ENCODE results near the gene XYLT1. TPM values are rescaled to one million over a fixed set of nuclear protein-coding genes. Genes with fewer than 3 reads are reported as not detected.

The XYLT1 gene
- total RNA-seq, 1 donor from 2014 or later = 59.1 TPM

DNA sequence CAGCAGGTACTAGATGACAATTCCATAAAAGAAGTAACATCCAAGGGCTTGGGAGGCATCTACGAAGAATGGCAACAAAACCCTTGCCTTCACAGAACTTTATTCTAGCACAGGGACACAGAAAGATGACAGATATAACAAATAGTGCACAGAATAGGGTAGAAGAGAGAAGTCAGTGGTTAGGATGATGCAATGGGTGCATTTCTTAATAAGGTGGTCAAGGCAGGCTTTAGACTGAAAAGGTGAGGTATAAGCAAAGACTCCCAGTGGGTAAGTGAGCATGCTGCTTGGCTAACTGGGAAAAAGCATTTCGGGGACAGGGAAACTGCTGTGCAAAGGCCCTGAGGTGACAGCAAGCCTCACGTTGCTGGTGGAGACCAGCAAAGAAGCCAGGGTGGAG, 175.9 kb downstream of the XYLT1 start:
- DNase-seq (ENCODE audit: low spot score) = no peak

GRCh38 chr16:17293813-17294558, 176.8 kb downstream of the XYLT1 start:
- DNase-seq (ENCODE audit: low spot score) = no peak

DNA sequence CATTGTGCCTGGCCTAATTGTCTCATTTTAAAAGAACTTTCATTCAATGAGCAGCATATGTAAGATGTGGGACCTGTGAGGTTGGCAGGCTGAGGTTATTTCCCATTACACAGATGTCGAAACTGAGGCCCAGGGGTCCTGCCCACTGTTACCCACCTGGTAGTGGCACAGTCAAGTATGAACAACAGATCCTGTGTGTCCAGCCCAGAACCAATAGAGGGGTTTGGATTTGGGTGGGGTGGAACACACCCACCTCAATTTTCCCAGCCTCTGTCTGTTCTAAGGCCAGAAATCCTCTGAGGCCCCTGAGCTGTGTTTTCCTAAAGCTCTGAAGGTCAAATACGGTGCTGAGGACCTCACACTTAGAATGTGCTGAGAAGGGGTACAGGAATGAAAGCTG, 179.5 kb downstream of the XYLT1 start:
- DNase-seq (ENCODE audit: low spot score) = no peak

DNA sequence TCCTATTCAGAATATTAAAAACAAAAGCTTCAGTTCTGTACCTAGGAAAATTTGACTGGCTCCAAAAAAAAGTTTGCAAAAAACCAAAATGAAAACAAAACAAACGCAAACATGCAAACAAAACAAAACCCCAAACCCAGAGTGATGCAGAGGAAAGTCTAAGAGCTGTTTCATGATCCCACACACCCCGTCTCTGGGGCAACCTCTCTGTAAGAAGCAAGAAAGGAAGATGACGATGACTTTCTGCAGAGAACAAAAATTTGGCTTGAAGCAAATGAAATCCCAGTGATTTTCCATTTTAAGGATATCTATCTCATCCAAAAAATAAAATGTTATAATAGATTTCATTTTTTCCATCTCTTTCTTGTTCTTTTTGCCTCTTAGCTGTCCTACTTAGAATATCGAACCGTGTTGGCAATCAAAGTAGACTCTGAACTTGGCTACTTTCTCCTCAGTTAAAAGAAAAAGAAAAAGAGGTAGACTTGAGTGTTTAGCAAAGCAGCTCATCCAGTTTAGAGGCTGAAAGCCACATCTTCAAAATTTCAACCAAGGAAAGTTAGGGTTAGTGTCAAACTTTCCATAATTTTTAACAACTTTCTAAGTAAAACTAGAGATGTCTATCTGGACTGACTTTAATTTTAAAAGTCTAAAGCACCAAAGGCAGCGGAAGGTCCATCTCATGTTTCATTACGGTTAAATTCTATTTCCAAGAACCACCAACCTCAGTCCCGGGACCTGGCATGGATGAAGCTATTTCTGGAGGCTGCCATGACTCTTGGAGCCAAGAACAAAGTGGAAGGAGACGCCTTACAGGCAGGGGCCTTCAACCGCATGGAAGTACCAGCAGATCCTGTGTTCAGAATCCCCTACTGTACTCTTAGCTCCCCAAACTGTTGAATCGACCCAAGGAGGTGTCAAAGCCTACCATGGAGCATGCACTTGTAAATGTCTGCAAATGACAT, 180.8 kb downstream of the XYLT1 start:
- no peak for DNase-seq (ENCODE audit: low spot score)

GRCh38 chr16:17289050-17289449, 181.7 kb downstream of the XYLT1 start:
- no peak for DNase-seq (ENCODE audit: low spot score)

- no peak for DNase-seq (ENCODE audit: low spot score)
Measured at GRCh38 chr16:17287166-17287800, 183.5 kb downstream of the XYLT1 start.

DNA sequence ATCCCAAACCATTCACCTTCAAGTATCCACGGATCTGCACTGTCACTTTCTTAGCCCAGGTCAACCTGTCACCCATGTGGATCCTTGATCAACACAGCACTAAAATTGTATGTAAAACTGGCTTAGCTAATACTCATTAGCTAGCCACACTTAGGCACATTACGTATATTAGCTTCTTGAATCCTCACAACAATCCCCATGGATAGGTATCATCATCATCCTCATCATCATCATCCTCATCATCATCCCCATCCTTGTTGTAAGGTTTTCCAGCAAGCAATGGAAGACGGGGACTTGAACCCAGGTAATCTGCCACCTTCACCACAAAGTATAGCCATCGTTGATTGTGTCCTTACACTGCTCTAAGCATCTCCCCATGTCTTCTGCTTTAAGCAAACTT, 184.3 kb downstream of the XYLT1 start:
- DNase-seq (ENCODE audit: low spot score) = no peak

- DNase-seq (ENCODE audit: low spot score) = no peak
Measured at GRCh38 chr16:17283016-17283415, 187.7 kb downstream of the XYLT1 start.

DNA sequence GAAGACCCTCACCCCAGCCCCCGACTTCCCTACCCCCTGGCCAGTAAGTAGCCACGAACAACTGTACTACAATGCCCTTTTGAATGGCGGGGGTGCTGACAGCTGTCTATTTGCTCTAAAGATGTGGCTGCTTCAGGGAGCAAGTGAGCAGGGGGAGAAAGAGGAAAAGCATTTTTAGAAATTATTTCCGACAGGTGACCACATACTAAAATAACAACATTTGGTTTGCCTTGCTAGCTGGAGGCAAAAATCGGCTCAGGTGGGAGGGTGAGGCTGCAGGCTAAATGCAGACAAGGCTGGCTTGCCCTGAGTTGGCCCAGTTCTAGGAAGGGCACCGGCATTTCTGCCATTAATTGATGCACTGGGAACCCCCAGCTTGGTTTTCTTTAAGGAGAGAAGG, 188.5 kb downstream of the XYLT1 start:
- DNase-seq (ENCODE audit: low spot score) = no peak

DNA sequence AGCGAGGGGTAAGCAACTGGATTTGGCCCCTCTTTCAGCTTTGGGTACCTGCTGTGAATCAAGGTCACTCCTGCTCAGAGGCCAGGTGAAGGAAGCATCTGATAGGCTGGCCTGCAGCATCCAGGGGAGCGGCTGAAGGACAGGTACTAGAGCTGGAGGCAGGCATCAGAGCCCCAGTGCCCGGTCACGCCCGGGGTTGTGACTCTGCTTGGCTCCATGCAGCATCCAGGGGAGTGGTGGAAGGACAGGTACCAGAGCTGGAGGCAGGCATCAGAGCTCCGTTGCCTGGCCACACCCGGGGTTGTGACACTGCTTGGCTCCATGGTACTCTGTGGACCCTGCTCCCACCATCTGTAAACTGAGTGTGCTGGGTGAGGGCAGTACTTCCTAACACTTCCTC, 189.7 kb downstream of the XYLT1 start:
- no peak for DNase-seq (ENCODE audit: low spot score)

GRCh38 chr16:17278988-17279387, 191.8 kb downstream of the XYLT1 start:
- no peak for DNase-seq (ENCODE audit: low spot score)

DNA sequence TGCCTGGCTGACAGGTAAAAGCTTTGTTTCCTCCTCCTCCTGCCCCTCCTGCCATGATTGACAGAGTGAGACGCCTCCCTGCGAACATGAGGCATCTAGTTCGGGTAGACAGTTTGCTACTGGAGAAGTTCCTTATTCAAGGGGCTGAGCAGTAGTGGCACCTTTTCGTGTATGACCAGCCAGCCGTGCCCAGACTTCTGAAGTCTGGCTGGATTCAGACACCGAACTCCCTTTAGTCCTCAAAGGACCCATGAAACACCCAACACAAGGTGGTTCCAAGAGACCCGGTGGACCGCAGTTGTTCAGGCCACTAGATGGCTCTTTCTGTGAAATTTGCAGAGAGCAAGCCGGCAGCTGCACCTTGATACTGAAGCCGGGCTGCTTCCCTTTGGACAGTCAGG, 192.8 kb downstream of the XYLT1 start:
- DNase-seq (ENCODE audit: low spot score) = no peak

GRCh38 chr16:17276610-17277009, 194.2 kb downstream of the XYLT1 start:
- DNase-seq (ENCODE audit: low spot score) = no peak

DNA sequence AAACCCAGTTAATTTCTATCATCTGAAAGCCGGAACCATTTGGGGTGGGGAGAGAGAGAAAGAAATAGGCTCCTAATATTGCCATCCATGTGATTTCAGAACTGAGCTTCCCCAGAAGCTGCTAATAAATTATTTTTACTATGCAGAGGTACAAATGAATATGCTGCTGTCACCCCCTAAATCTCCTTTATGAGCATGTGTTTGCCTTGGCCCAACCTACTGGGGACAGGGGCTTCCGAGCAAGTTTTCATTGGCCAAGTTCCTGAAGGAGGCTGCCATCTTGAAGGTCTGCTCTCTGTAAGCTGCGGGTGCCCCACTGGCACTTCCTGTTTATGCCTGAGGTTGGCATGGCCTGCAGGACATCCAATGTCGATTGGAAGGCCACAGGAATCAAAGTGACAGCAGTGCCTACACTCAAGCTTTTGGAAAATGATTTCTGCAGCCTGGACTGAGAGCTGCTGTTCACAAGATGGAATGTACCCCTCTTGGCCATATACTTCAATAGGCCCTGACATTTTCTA, 194.7 kb downstream of the XYLT1 start:
- DNase-seq (ENCODE audit: low spot score) = no peak

DNA sequence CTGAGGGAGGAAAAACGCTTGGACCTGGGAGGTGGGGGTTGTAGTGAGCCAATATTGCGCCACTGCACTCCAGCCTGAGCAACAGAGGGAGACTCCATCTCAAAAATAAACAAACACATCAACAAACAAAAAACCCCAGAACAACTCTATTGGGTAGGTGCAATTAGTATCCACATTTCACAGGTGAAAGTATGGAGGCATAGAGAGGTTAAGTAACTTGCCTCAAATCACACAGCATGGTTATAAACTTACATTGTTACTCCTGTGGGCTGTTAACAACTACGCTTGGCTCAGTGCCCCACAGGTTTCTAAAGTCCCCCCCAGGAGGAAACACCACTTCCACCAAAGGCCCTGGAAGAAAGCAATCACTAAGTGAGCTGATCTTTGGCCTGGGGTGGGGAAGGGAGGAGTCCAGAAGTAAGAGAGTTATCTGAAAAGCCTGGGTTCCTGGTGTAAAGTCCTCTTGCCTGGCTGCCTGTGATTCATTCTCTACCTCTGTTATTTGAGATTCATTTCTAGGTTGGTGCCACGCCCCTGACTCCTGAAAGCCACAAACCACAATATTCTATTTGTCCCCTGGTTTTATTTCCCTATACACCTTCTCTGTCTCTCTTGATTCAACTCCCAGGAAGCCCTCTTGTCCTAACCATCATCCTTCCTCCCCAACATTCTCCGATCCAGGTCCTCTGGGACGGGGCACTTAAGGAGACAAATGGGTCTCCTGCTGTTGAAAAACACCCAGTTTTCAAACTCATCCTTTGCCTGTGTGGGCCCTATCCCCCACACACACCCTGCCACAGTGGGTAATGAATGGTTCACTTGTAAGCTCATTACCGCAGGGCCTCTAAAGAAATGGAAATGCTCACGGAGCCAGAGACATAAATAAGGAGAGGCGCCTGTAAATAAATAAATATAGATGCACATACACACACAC, 195.4 kb downstream of the XYLT1 start:
- DNase-seq (ENCODE audit: low spot score) = no peak

DNA sequence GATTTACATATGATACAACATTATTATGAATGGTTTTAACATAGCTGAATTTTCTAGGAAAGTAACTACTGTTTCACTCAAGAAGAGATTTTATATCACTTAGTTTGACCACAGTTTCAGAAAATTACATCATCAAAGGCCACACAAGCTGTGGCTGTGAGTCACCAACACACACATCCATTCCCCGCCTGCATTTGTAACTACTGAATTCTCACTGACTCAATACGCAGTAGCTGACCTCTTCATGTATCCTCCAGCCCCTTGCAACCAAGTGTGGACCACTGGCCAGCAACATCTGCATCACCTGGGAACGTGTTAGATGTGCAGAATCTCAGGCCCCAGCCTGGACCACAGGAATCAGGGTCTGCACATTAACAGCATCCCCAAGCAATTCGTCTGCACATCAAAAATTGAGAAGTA, 197.6 kb downstream of the XYLT1 start:
- no peak for DNase-seq (ENCODE audit: low spot score)

GRCh38 chr16:17272716-17273115, 198.0 kb downstream of the XYLT1 start:
- no peak for DNase-seq (ENCODE audit: low spot score)

GRCh38 chr16:17271687-17272086, 199.1 kb downstream of the XYLT1 start:
- no peak for DNase-seq (ENCODE audit: low spot score)

GRCh38 chr16:17270683-17271109, 200.1 kb downstream of the XYLT1 start:
- no peak for DNase-seq (ENCODE audit: low spot score)

- DNase-seq (ENCODE audit: low spot score) = no peak
Measured at GRCh38 chr16:17270111-17270510, 200.6 kb downstream of the XYLT1 start.
